ENCODE data around the gene TSTD2.

The TSTD2 gene

DNA sequence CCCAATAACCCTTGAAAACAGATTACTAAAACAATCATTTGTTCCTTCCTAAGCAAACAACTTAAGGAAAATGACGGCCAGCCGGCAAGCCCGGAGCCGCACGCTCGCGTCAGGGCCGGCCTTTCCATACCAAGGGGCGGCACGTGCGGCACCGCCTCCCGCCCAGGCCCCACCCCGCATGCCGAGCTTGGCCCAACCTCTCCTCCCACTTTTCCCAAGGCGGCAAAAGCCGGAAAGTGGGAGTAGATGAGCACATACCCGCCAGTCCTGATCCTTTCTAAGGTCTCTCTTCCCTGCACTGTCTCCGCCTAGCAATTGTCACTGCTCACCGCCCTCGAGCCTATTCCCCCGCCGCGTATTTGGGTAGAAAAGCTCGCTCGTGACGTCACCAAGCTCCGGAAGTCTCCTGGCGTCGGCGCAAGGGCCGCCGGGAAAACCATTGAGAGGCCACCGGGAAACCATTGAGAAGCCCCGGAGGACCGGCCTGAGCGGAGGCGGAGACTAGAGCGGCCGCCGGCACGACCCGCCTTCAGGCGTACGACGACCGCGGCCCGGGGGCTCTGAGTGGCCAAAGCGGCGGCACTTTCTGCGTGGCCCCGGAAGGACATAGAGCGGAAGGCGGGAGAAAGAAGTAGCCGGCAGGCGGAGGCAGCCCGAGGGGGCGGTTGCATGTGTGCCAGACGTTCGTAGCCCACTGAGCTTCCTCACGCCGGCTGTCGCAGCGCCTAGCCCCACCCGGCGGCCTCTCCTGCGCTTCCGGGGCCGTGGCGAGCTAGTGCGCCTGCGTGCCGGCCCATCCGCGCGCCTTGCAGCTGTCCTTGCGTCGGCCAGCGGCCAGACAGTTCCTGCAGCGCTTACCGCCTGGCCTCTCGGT is at the start of gene TSTD2, which contains the start of gene NCBP1:
TSTD2 (minus strand) TSS at position 384 of the 874 bp plus-strand sequence. CDS start 5,806 bp downstream, outside the sequence.
NCBP1 (plus strand) TSS at position 837 of the 874 bp plus-strand sequence. CDS start 61 bp downstream, outside the sequence.
- peak; percentile 94 to 100 (median 99) for DNase-seq

DNA sequence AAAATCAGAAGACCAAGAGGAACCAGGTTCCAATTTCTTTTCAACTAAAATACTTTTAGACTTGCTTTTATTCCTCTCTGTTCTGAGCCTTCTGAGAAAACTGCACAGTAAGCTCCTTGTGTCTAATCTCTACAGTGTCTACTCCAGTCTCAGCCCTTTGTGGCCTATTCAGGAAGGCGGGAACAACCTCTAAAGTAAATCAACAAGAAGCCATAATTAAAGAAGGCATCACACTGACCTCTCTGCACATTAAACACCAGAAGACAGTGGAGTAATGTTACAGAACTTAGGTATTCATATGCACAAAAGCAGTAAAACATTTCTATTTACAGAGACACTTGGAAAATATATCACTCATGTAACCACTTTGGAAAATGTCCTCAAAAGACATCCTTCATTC is 49.1 kb upstream of the TSTD2 start:
- DNase-seq, result peak in 2 of 3 experiments; percentile 10 to 15

DNA sequence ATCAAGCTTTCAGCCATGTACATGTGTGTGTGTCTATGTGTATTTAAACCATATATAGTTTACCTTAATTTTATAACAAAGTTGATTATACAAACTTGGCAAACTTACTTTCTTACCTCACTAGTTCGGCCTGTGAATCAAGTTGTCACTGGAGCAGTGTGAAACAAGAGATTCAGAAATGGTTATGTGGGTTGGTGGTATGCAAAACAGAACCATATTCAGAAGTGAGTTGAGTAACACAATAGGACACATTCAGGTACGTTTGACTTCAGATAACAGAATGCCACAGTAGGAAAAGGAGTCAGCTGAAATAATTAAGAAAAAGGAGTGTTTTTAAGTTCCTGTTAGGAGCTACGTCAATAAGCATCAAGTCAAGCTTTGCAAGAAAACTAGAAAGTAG is 42.5 kb upstream of the TSTD2 start:
- DNase-seq, result no peak

DNA sequence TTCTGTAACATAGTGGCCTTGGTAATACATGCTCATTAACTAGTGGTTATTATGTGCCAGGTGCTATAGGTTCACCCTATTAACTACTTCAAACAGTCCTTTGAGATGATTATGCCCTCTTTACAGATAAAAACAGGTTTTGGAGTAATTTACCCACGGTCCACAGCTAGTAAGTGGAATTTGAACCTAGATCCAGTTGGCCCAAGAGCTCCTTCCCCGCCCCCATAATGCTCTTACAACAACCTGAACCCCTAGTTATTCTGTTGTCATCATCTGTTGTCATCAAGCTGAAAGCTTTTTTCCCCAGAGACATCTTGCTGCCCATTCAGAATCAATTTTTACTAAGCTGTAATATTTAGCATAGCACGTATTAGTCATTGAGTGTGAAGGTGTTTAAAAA is 40.8 kb upstream of the TSTD2 start:
- DNase-seq, result peak in 2 of 3 experiments; percentile 41 to 75

DNA sequence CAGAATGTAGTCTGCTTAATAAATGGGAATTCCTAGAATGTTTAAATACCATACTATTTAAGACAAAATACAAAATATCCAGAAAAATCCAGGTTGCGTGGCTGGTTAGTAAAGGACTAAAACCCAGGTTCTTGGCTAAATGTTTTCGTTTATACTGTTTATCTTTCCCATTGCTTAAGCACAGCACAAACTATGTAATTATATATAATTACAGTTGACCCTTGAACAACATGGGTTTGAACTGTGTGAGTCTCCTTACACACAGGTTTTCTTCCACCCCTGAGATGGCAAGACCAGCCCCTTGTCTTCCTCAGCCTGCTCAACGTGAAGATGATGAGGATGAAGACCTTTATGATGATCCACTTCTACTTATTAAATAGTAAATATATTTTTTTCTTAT is 39.2 kb upstream of the TSTD2 start:
- peak in 2 of 3 experiments; percentile 14 to 51 for DNase-seq

DNA sequence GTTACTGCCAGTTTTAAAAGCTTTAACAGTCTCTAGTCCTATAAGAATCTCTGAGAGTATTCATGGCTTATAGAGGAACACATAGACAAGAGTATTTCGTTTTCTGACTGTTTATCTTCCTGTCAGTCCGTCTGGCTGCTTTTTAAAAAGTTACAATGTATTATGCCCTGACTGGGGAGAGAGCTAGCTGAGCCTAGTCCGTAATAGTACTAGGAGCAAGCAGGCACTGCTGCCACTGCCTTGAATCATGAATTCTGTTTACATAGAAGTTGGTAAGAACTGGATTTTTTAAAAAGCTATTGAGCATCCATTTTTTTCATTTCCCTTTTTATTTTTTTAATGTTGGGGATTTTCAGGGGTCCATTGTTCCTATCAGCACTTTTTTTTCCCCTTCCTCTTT is 37.4 kb upstream of the TSTD2 start:
- no peak for DNase-seq

DNA sequence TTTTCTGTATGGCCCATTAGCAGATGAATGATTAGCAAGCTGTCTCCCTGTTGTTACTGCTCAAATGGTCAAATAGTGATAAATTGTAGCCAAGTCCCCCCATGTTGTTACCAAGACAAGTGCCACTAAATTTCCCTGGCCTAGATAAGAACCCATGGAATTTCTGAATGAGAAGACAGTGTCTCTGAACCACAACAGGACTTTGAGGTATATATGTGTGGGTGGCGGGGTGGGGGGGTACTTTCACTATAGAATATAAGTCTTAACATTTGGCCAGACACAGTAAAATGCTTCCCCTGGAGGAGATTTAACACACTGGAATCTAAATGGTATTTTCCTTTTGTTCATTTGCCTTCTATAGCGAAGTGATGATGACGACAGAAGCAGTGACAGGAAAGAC is 35.3 kb upstream of the TSTD2 start:
- DNase-seq, result no peak

DNA sequence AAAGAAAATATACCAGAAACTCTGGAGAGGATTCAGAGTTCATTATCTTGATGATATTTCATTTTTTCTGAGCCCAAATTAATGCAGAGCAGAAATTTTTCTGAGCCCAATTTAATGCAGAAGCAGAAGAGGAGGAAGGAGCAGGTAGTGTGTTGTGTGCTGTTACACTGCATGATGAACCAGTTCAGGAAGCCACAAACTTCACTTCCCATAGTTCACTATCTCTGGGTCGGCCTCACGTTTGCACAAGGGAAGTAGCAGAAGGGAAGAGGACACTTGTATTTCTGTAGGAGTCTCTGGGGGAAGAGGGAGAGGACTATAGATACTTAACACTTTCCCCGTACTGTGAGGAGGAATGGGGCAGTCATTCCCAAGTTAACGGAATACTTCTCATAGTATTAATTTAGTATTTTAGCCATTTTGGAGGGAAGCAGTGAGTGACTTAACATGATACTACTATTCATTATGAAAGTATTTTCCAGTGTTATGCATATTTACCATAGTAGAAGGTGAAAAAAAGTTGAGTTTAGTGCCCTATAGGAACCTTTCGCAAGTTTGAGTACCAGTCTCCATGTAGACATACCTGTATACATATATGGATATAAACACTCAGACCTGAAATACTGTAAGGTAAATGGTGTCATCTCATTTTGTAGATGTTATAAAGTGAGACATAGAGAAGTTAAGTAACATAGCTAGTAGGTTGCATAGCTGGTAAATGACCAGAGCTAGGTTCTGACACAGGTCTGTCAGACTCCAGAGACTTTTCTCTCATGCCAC is 33.9 kb upstream of the TSTD2 start:
- DNase-seq, result no peak

DNA sequence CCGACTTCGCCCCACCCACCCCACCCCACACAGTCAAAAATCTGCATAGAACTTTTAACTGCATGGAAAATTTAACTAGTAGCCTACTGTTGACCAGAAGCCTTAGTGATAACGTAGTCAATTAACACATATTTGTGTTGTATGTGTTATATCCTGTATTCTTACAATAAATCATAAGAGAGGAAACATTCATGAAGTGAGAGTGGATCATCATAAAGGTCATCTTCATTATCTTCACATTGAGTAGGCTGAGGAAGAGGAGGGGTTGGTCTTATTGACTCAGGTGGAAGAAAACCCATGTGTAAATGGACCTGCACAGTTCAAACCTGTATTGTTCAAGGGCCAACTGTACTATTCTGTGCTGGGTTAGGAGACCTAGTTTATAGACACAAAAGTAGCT is 32.6 kb upstream of the TSTD2 start:
- DNase-seq, result no peak

DNA sequence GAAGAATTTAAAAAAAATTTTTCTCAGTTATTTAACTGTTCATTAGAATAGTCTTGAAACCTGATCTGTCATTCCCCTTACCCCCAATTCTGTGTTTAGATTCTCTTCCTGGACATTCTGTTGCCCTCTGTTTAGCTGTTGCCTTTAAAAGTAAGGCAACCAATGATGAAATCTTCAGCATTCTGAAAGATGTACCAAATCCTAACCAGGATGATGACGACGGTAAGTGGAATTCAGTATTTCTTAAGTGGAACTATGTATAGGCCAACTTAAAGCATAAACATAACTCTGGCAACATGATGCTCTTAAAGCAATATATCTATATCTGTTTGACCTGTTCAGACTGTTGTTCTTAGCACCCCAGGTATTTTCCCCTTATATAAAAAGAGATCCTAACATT is 27.7 kb upstream of the TSTD2 start:
- no peak for DNase-seq

DNA sequence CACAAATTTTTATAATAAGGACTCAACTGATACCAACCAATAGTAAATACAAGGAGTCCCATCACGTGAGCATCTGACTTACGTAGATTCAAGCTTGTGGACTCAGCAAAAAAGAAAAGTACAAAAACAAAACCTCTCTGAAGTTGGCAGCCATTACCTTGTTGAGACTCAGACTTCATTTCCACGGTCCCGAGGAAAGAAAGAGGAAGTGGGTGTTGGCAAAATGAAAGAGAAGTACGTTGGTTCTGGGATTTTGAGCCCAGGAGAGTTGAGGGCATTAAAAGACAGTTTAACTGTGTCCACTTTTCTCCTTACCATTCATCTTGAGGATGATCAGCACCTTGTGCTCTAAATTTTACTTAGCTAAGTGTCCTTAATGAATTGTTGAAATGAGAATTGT is 27.2 kb upstream of the TSTD2 start:
- DNase-seq, result no peak

DNA sequence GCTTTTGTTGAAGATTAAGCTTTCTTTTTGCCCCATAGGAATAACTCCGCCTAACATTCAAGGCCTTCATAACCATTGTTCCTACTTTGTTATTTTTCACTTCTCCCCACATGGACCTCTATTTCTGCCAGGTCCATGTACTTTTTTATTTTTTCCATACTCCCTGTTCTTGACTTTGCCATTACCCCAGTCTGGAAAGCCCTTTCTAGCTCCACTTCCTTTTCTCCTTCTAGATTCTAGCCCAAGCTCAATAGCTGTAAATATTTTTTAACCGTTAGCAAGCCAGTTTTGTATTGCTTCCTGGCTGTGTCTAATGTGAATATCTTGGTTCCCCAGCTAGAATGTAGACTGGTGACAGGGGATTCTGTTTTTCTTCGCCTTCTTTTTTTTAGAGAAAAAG is 26.6 kb upstream of the TSTD2 start:
- no peak for DNase-seq

DNA sequence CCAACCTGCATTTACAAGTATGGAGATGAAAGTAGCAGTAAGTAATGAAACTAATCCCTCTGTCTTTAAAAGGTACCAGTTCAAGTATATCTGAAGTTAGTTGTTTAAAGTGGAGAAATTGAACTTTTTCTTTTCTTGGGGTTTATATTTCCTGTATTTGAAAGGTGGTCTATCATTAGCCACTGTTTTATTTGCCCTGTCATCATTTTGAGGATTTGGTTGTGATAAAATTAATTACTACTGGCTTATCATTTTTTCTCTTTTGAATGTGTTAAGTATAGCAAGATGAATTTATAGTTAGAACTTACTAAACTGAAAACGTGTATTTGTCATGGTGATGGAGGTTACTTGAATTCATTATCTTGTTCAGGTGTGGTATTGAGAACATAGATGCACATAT is 25.5 kb upstream of the TSTD2 start:
- DNase-seq, result no peak

DNA sequence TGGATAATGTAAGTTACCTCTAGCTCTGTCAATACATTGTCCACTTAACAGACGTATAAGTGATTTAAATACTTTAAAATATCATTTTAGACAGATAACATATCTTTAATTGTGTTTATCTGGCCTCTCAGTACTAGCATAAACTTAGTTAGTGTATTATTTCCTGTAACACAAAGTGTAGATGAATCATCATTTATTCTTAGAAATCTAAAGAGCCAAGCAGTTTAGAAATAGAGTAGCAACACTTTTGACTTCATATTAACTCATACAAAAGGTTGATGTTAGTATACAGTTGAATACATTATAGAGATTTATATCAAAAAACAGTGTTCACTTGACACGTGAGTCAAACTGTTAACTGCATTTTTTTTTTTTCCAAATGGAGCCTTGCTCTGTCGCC is 18.5 kb upstream of the TSTD2 start:
- DNase-seq, result no peak

DNA sequence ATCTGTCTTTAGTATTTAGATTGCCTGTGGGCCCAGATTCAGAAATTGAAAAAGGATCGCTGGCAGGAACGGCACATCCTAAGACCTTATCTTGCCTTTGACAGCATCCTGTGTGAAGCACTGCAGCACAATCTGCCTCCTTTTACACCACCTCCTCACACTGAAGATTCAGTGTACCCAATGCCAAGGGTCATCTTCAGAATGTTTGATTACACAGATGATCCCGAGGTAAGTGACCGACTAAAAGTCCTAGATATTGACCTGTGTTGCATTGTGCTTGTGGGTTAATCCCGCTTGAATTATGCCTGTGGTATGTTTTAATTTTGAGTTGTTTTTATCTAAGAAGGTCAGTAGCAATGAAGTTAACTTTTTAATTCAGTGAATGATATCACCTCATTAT is 14.8 kb upstream of the TSTD2 start:
- no peak for DNase-seq

DNA sequence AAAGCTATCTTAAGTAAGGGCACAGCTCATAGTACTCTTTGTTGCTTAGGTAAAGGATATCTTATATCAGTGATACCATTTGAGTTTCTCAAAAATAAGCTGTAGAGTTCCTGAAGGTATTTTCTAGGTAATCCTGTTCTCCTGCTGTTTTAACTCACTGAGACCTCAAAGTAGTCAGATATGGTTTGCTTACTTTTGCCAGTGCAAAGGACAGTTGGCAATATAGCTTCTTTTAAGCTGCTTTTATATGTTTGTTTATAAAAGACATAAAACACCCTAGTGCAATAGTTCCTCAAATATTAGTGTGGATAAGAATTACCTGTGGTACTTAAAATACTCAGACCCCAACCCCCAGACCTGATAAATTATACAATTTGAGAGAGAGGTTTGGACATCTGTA is 12.6 kb upstream of the TSTD2 start:
- DNase-seq, result no peak

DNA sequence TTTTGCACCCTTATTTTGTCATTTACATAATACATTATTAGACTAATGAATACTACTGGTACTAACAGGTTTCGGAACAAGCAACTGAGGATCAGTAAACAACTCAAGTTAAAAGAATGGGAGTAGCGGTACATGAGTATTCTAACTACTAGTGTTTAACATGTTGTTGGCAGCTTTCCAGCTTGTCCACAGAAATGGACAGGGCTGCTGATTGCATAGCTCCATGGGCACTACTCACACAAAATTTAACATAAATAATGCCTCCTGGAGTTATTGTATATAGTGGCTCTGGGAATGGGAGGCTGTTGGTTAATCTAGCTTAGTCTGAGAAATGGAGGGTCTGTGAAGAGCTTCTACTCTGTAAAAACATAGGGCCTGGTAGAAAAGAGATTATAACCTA is 7.2 kb upstream of the TSTD2 start:
- peak in 2 of 3 experiments; percentile 50 to 89 for DNase-seq

DNA sequence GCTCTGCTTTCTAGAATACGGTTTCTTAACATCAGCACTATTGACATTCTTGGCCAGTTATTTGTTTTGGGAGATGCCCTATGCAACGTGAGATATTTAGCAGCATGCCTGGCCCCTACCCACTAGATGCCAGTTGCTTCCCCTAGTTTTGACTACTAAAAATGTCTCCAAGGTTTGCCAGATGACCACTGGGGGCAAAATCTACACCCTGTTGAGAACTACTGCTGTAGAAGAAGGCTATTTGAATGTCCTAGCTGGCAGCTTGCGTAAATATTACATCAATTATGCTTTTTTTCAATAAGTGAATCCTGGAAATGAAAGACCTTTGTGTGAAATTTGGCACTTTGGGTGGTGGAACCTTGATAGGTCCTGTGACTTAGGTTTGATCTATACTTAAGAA is 5.5 kb upstream of the TSTD2 start:
- DNase-seq, result peak in 1 of 3 experiments; percentile 20

DNA sequence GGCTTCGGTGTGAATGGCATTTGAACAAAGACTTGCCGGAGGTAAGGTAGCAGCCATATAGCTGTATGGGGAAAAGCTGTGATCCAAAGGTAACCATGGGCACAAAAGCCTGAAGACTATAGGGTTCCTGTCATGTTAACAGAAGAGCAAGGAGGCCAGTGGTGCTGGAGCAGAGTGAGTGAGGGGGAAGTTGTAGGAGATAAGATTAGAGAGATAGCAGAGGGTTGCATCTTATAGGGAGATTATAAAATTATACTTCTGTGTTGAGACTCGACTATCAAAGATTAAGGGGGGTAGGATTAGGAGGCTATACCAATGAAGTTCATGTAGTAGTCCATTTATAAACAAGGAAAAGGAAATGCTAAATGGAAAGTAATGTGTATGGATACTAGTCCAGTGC is 3.7 kb upstream of the TSTD2 start:
- DNase-seq, result no peak

DNA sequence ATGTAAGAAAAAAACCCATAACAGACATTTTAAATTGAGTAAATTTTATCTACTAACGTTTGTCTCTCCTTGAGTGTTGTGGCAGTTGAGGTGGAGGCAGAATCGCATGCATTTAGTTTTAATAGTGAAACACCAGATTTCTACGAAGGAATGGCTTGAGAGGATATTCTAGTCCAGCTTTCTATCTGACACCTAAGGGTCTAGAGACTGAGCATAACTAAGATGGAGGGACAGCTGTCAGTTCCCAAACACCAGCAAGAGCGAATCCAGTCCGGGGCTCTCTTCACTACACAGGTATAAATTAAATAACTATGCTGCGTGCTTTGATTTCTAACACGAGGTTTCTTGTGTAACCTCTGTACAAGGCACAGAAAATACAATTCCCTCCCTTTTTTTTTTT is 1.9 kb upstream of the TSTD2 start:
- DNase-seq, result no peak

DNA sequence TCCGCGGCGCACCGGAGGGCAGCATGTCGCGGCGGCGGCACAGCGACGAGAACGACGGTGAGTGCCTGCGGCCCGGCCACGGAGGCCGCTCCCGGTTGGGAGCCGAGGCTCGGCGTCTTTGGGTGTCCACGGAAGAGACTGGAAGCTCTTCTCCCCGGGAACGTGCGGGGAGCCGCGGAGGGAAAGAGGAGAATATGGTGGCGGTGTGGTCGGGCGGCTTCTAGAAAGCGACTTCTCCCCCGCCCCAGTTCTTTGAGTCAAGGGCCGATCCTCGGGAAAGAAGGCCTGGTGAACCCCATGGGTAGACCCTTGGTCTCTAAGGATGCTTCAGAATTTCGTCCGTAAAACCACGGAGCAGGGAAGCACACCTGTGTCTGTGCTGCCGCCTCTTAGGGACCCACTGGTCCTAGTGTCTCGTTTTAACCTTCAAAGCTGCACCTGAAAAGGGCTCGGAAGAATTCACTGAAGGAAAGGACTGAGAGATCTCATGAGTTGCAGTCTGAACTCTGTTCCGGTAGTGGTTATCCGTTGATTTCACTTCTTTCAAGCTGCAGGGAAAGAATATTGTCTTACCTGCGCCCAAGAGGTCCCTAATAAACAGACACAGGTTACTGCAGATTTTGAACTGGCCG is 807 bp upstream of the TSTD2 start:
- peak in 1 of 3 experiments; percentile 52 for DNase-seq

DNA sequence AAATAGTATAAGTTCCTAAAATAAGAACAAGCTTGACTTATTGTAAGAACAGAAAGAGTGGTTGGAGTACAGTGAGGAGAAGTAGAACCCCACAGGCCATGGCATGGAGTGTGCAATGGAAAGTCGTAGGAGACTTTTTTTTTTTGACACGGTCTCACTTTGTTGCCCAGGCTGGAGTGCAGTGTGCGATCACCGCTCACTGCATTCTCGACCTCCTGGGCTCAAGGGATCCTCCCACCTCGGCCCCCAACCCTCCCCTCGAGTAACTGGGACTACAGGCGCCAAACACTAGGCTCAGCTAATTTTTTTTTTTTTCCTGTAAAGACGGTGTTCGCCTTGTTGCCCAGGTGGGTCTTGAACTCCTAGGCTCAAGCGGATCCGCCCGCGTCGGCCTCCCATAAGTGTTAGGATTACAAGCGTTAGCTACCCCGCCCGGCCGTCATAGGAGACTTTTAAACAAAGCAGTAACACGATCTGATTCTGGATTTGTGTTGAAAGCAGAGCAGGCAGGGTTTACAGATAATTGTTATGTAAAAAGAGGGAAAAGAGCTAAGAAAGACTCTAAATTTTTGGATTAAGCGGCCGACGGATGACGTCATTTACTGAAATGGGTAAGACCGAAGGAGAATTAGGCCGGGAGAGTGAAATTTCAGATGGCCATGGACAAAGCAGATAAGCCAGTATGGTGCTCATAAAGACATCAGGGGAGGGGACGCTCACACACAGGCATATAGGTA is 752 bp downstream of the TSTD2 start:
- peak; percentile 67 to 97 (median 95) for DNase-seq

DNA sequence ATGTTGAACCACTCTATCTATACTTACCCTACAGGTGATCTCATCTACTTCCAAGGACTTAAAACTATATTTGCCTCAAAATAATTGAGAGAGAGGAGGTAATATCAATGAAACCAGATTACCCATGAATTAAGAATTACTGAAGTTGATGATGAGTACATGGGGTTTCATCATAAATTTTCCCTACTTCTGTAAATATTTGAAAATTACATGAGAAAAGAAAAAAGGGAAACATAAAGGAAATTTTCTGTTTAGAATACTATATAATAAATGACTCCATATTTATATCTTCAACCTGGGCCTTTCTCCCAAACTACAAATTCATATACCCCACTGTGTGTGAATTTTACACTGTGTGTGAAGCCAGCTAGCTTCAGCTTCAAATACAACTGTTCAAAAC is 2.6 kb downstream of the TSTD2 start:
- no peak for DNase-seq

All from NCI-H1417 (cell line).